KMS-11 (cell line): ENCODE data around the gene TMEFF2.

Experiments
- H2AFZ ChIP-seq: fragments of 200-600 bp; sonication (generic); 2 replicates; pipeline ENCODE4 v1.6.1; 2016; ENCODE audit warnings: antibody characterized with exemption, mixed run types, low read depth
- H3K27ac ChIP-seq: fragments of 200-600 bp; sonication (generic); 2 replicates; pipeline ENCODE4 v1.6.1; 2016; ENCODE audit warnings: mild to moderate bottlenecking, mixed run types
- H3K27me3 ChIP-seq: fragments of 200-600 bp; sonication (generic); 2 replicates; pipeline ENCODE4 v1.6.1; 2017; ENCODE audit warnings: mild to moderate bottlenecking, low read depth, mixed run types, moderate library complexity; ENCODE audit not compliant: insufficient read depth
- H3K36me3 ChIP-seq: fragments of 200-600 bp; sonication (generic); 2 replicates; pipeline ENCODE4 v1.6.1; 2017; ENCODE audit warnings: mild to moderate bottlenecking, mixed run types; ENCODE audit not compliant: insufficient read depth
- H3K4me1 ChIP-seq: fragments of 200-600 bp; sonication (generic); 2 replicates; pipeline ENCODE4 v1.6.1; 2016; ENCODE audit warnings: mild to moderate bottlenecking, low read depth, mixed run types; ENCODE audit not compliant: poor library complexity, severe bottlenecking
- H3K4me2 ChIP-seq: fragments of 200-600 bp; sonication (generic); 2 replicates; pipeline ENCODE4 v1.7.0; 2016; ENCODE audit warnings: mild to moderate bottlenecking, mixed run types
- H3K4me3 ChIP-seq: fragments of 200-600 bp; sonication (generic); IDR thresholded peaks from 2 replicates; pipeline ENCODE4 v1.6.1; 2017; ENCODE audit warnings: low read depth, low read length, mixed read lengths; ENCODE audit not compliant: insufficient read depth
- H3K79me2 ChIP-seq: fragments of 200-600 bp; sonication (generic); 2 replicates; pipeline ENCODE4 v1.6.1; 2016; ENCODE audit warnings: low read depth, mixed run types; ENCODE audit not compliant: insufficient read depth
- H3K9ac ChIP-seq: fragments of 200-600 bp; sonication (generic); 2 replicates; pipeline ENCODE4 v1.6.1; 2016; ENCODE audit warnings: mild to moderate bottlenecking, mixed run types
- H4K20me1 ChIP-seq: fragments of 200-600 bp; sonication (generic); 2 replicates; pipeline ENCODE4 v1.6.1; 2016; ENCODE audit warnings: mild to moderate bottlenecking, mixed run types; ENCODE audit not compliant: insufficient read depth
- CTCF ChIP-seq: fragments of 200-600 bp; sonication (generic); conservative IDR thresholded peaks from 2 replicates; pipeline ENCODE4 v1.6.1; 2017; ENCODE audit warnings: low read depth, mild to moderate bottlenecking, antibody characterized with exemption, low read length, moderate library complexity, mixed read lengths

The TMEFF2 gene

GRCh38 chr2:192044496-192044895 is 150.2 kb downstream of the TMEFF2 start:
- Histone ChIP-seq H3K4me1 (no peaks in the 10 kb centered on the region), H3K36me3 (no peaks in the 10 kb centered on the region), H4K20me1 (no peaks in the 10 kb centered on the region), H3K4me3 (no peak overlapping the region), H3K27me3 (no peaks in the 10 kb centered on the region), H3K27ac (no peak overlapping the region), H3K79me2 (no peaks in the 10 kb centered on the region), H3K4me2 (no peak overlapping the region), H2AFZ (no peak overlapping the region), H3K9ac (no peak overlapping the region)
- TF ChIP-seq CTCF, result no peak

DNA sequence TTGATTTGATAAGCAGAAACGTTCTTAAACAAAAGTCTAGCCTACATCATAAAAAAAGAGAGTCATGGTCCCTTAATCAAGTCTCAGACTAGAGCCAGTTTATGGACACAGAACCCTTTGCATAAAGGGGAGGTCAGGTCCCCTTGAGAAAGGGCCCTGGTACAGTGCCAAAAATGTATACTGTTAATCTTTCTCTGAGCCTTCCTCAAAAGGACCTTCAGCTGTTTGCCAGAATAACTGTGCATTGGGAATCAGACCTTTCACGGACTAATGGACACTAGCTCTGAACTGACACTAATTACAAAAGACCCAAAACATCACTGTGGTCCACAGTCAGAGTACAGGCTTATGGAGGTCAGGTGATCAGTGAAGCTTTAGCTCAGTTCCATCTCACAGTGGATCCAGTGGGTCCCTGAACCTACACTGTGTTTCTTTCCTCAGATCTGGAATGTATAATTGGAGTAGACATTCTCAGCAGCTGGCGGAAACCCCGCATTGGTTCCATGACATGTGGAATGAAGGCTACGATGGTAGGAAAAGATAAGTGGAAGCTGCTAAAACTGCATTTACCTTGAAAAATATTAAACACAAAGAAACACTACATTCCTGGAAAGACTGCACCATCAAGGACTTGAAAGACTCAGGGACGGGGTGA is 151.4 kb downstream of the TMEFF2 start:
- no peak overlapping the region for H3K9ac ChIP-seq
- no peak overlapping the region for H3K4me3 ChIP-seq
- H2AFZ ChIP-seq, result no peak overlapping the region
- no peaks in the 10 kb centered on the region for H4K20me1 ChIP-seq
- H3K4me2 ChIP-seq, result no peak overlapping the region
- no peaks in the 10 kb centered on the region for H3K79me2 ChIP-seq
- H3K36me3 ChIP-seq, result no peaks in the 10 kb centered on the region
- no peaks in the 10 kb centered on the region for H3K27me3 ChIP-seq
- H3K4me1 ChIP-seq, result no peaks in the 10 kb centered on the region
- H3K27ac ChIP-seq, result no peak overlapping the region
- TF ChIP-seq CTCF, result no peak

GRCh38 chr2:192042126-192042525 is 152.6 kb downstream of the TMEFF2 start:
- Histone ChIP-seq H3K9ac (no peak overlapping the region), H3K27ac (no peak overlapping the region), H3K4me1 (no peaks in the 10 kb centered on the region), H4K20me1 (no peaks in the 10 kb centered on the region), H3K36me3 (no peaks in the 10 kb centered on the region), H3K4me2 (no peak overlapping the region), H3K4me3 (no peak overlapping the region), H3K27me3 (no peaks in the 10 kb centered on the region), H3K79me2 (no peaks in the 10 kb centered on the region), H2AFZ (no peak overlapping the region)
- TF ChIP-seq CTCF, result no peak

- Histone ChIP-seq H2AFZ (no peak overlapping the region), H3K27ac (no peak overlapping the region), H3K27me3 (no peaks in the 10 kb centered on the region), H4K20me1 (no peaks in the 10 kb centered on the region), H3K36me3 (no peaks in the 10 kb centered on the region), H3K4me2 (no peak overlapping the region), H3K4me3 (no peak overlapping the region), H3K4me1 (no peaks in the 10 kb centered on the region), H3K79me2 (no peaks in the 10 kb centered on the region), H3K9ac (no peak overlapping the region)
- TF ChIP-seq CTCF, result no peak
Observed at GRCh38 chr2:192038110-192038509, 156.6 kb downstream of the TMEFF2 start.
